Glutamatergic neuron (in vitro differentiated cells): ENCODE measurements around the gene ZNF74. TPM values are rescaled to one million over a fixed set of nuclear protein-coding genes. Genes with fewer than 3 reads are reported as not detected.

Experiments
- DNase-seq: peaks from one replicate; pipeline ENCODE4 v3.0.0; 2022
- H3K27ac Mint-ChIP-seq: one replicate; pipeline ENCODE4 v1.8.0; 2020; ENCODE audit warnings: mild to moderate bottlenecking, mixed read lengths, inconsistent platforms; ENCODE audit not compliant: unreplicated experiment
- H3K27me3 Mint-ChIP-seq: one replicate; pipeline ENCODE4 v1.8.0; 2020; ENCODE audit warnings: mild to moderate bottlenecking, moderate library complexity, mixed read lengths, inconsistent platforms; ENCODE audit not compliant: unreplicated experiment
- H3K36me3 Mint-ChIP-seq: one replicate; pipeline ENCODE4 v1.8.0; 2020; ENCODE audit warnings: mild to moderate bottlenecking, mixed read lengths, inconsistent platforms; ENCODE audit not compliant: unreplicated experiment
- H3K4me1 Mint-ChIP-seq: one replicate; pipeline ENCODE4 v1.8.0; 2020; ENCODE audit warnings: mild to moderate bottlenecking, low read depth, mixed read lengths, inconsistent platforms; ENCODE audit not compliant: unreplicated experiment
- H3K4me3 Mint-ChIP-seq: one replicate; pipeline ENCODE4 v1.8.0; 2020; ENCODE audit warnings: mild to moderate bottlenecking, mixed read lengths, inconsistent platforms; ENCODE audit not compliant: unreplicated experiment
- H3K9me3 Mint-ChIP-seq: one replicate; pipeline ENCODE4 v1.8.0; 2020; ENCODE audit warnings: mild to moderate bottlenecking, moderate library complexity, mixed read lengths, inconsistent platforms; ENCODE audit not compliant: unreplicated experiment
- CTCF ChIP-seq: fragments of 200-600 bp; sonication (generic); IDR thresholded peaks from one replicate; pipeline ENCODE4 v1.5.0; 2021; ENCODE audit not compliant: partially characterized antibody, unreplicated experiment
- total RNA-seq: library from RNA; stranded (reverse); fragmentation: NEBNext Ultra II Directional; extraction: Animal tissue kit (Norgen Biotek cat#: 25700); gene quantifications from one replicate; pipeline ENCODE4 v1.2.1, GENCODE V29; 2021; ENCODE audit not compliant: unreplicated experiment

ZNF74 gene
- total RNA-seq, 1 donor from 2014 or later = 50.3 TPM

GRCh38 chr22:20444325-20444724 lies 50.4 kb downstream of the ZNF74 start:
- no peak overlapping the region for H3K27ac Mint-ChIP-seq
- H3K4me1 Mint-ChIP-seq = peaks cover 4% of the 10 kb centered on the region
- H3K4me3 Mint-ChIP-seq = no peak overlapping the region
- peaks cover 1% of the 10 kb centered on the region for H3K9me3 Mint-ChIP-seq
- no peak for DNase-seq
- H3K36me3 Mint-ChIP-seq = no peaks in the 10 kb centered on the region
- peaks cover 3% of the 10 kb centered on the region for H3K27me3 Mint-ChIP-seq
- no peak for TF ChIP-seq CTCF

GRCh38 chr22:20446383-20446970 lies 52.5 kb downstream of the ZNF74 start:
- no peak for DNase-seq
- no peak overlapping the region for H3K27ac Mint-ChIP-seq
- peaks cover 4% of the 10 kb centered on the region for H3K4me1 Mint-ChIP-seq
- H3K36me3 Mint-ChIP-seq = no peaks in the 10 kb centered on the region
- H3K9me3 Mint-ChIP-seq = peaks cover 1% of the 10 kb centered on the region
- no peaks in the 10 kb centered on the region for H3K27me3 Mint-ChIP-seq
- no peak overlapping the region for H3K4me3 Mint-ChIP-seq
- TF ChIP-seq CTCF = no peak

GRCh38 chr22:20448630-20449029 lies 54.7 kb downstream of the ZNF74 start:
- no peaks in the 10 kb centered on the region for H3K27me3 Mint-ChIP-seq
- no peaks in the 10 kb centered on the region for H3K36me3 Mint-ChIP-seq
- DNase-seq = no peak
- no peak overlapping the region for H3K27ac Mint-ChIP-seq
- TF ChIP-seq CTCF = no peak
- peaks cover 2% of the 10 kb centered on the region for H3K4me1 Mint-ChIP-seq
- peaks cover 2% of the 10 kb centered on the region for H3K9me3 Mint-ChIP-seq
- H3K4me3 Mint-ChIP-seq = no peak overlapping the region

GRCh38 chr22:20449819-20450550 lies 56.0 kb downstream of the ZNF74 start:
- Mint-ChIP-seq H3K27me3 (peaks cover 2% of the 10 kb centered on the region), H3K27ac (no peak overlapping the region), H3K4me1 (peaks cover 2% of the 10 kb centered on the region)

More at GRCh38 chr22:20449819-20450550, 56.0 kb downstream of the ZNF74 start:
- Mint-ChIP-seq H3K9me3 (peaks cover 2% of the 10 kb centered on the region), H3K4me3 (no peak overlapping the region), H3K36me3 (no peaks in the 10 kb centered on the region)
- TF ChIP-seq CTCF = no peak
- no peak for DNase-seq
